HG03571 (cell line): Measurements from ENCODE around the gene FGF1.

Source experiments
- ATAC-seq: cut with Tn5 transposase; IDR thresholded peaks from one replicate; pipeline ENCODE4 v1.9.1; 2021; ENCODE audit not compliant: unreplicated experiment

Gene FGF1

DNA sequence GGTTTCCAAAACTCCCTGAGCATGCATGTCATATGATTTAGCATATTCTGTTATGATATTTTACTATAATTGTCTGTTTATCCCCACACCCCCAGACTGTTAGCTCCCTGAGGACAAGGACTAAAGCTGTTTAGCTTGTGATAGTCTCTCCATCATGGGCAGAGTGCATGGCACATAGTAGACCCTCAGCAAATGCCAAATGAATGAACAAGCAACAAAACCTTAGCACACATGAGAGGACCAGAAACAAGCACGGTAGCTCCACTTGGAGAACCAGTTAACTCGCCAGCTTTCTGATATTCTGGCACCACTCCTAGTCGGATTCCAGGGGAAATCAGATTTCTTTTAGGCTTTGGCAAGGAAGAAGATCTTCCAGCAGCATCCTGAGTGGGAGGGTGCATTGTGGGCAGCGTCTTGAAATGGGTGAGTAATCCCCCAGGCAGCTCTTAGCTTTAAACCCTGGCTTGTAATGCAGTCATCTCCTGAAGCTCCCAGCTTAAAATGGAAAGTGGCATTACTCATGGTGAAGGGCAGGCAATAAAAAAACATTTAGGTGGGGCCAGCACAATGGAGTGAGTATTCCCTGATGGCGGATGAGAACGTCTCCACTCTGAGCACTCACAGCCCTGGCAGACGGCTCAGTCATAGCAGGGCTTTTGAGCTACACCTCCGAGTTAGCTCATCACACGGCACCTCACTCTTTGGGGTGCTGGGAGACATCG, 41.1 kb downstream of the FGF1 start:
- ATAC-seq = no peak

DNA sequence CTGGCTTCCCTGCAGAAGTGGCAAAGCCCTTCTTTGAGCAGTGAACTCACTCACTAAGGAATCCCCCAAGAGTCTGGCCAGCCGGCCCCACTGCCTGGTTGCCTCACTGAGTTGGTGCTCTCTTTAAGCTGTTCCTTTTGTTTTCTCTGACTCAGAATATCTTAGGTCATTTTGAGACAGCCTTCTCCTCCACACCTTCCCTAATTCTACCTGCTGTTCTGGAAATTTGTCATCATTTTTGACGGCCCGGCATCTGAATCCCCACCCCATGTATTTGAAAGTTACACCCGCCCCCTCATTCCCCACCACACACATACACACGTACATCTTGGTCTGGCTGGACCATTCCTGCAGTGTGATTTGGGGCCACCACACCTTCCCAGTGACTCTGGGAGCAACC, 41.8 kb downstream of the FGF1 start:
- ATAC-seq = no peak

DNA sequence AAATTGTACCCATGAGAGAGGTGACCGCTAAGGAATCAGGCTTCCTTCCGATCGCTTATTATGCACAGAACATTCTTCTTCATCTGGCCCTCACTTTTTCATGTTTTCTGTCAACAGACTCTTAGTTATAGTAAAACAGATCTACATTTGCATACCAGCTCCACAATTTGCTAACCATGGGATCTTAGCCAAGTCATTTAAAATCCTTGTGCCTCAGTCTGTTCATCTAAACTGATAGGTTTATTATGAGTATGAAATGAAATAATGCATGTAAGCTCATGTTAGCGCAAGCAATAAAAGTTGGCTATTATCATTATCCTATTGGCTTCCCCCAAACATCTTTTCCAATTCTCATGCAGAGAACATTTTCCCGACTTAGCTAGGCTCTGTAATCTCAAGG, 42.3 kb downstream of the FGF1 start:
- no peak for ATAC-seq

GRCh38 chr5:142642427-142642826, 43.5 kb downstream of the FGF1 start:
- no peak for ATAC-seq

GRCh38 chr5:142641711-142642110, 44.2 kb downstream of the FGF1 start:
- ATAC-seq = no peak

- no peak for ATAC-seq
Observed at GRCh38 chr5:142640316-142641005, 45.4 kb downstream of the FGF1 start.

GRCh38 chr5:142639455-142639854, 46.4 kb downstream of the FGF1 start:
- no peak for ATAC-seq

DNA sequence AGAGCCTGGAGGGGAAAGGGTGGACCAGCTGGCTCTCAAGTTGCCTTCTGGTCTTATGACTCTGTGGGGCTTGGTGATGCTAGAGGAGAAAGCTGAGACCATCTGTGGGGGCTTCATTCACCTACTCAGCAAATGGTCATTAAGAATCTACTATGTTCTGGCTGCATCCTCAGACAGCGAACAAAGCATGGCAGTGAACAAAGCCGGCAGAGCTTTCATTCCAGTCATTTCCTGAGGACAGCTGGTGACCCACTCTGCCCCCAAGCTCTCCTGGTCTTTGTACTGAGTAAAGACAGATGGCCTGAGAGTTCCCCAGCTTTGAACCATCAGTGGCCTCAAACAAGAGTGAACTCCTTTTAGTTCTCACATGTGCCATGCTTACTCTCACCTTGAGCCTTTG, 48.0 kb downstream of the FGF1 start:
- ATAC-seq = no peak

- ATAC-seq = no peak
Observed at GRCh38 chr5:142636698-142637324, 49.1 kb downstream of the FGF1 start.

DNA sequence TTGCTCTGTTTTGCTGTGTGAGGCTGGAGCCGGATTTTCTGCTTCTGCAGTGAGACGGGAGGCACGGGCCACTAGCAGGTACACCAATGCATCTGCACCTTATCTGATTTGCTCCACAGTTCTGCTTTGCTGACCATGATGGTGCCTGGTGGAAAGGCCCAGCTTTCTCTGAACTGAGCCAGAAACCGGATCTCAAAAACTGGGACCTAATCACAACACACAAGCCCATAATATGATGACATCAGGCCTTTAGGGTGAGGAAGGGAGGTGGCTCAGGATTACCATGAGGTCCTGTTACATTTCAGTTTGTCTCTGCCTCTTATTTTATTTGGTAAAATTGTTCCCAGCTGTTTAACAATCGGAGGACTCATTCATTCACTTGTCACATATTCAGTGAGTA, 49.8 kb downstream of the FGF1 start:
- ATAC-seq = no peak

GRCh38 chr5:142634216-142635011, 51.5 kb downstream of the FGF1 start:
- no peak for ATAC-seq

DNA sequence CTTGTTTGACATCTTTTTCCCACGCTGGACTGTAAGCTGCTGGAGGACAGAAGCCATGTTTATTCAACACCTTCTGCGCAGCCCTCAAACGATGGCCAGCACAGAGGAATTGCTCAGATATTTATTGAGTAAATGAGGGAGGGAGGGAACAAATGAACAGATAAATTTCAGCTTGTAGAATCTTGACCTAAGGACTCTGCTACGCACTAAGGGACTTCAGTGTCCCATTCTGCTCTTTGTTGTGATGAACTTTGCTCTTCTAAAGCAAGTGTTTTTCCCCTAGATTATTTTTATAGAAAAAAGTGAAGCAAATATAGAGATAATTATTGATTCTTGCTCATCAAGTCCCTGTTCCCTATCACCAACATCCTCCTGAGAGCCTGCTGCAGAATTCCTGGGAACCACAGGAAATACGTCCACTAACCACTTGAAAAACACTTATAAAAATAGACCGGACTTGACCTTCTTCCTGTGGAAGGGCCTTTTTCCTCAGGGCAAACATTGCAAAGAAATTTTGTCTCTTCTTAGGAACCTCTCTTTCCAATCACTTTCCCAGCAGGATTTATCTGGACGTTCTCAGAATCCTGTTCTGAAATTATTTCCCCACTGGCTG, 54.9 kb downstream of the FGF1 start:
- ATAC-seq = no peak

DNA sequence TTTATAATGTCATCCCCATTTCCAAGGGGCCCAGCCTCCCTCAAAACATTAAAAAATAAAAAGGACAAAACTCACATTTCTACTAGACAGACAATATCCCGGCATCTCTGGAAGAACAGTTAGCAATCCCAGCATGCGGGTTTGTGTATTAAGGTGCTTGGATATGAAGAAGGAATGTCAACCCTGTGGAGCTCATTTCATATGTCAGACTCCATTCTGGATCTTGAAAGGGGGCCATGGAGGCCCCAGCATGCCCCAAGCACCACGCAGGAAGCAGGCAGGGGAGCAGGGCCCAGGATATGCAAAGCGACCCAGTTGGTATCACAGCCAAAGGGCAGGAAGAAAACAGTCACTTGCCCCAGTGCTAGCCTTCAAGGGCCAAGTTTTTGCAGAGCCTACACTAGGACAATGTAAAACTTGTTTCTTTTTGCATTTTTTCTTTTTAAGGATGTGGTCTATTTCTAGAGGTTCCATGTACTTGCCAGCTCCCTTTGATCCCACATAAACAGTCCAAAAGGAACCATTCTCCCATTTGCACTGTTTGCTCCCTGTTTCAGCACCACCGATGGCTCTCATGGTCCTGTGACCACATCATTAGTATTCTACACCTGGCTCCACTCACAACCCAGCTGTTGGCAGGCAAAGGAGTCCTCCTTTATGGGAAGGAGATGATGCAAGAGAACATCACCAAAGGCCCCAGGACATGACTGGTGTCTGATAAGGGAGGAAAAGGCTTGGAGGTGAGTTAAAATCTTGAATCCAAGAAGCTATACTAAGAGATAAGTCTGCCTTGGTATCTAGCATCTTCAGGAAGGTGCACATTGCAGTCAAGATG, 58.3 kb downstream of the FGF1 start:
- no peak for ATAC-seq

DNA sequence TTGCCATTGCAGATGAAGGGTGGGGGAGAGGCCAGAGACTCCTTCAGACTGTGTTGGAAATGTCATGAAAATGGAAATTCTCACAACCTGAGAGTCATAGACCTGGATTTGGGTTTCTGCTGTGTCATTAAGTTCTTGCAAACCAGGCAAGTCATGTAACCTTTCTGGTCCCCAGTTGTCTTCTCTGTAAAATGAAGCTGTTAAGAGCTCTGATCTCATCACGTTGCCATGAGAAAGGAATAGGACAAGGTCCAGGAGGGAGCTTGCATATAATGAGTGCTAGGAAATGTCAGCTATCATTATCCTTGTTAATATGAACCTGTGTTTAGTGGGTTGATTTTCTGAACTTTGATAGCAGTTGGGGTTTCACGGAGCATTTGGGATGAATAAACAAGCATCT, 59.1 kb downstream of the FGF1 start:
- no peak for ATAC-seq

DNA sequence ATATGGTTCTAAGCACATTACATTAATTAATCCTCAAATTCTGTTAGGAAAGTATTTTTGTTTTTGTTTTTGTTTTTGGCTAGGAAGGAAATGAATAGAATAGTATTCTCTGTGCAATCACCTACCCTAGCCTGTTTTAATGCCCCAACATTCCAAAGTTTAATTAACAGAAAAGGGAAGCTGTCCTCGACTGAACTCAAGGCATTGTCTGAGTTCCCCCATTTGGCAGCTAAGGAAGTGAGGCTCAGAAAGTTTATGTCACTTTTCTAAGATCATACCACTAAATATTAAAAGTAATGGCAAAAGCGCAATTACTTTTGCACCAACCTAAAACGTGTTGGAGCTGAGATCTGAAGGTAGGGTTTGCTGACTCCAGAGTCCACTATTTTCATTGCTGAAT, 59.8 kb downstream of the FGF1 start:
- no peak for ATAC-seq

GRCh38 chr5:142621227-142621626, 64.7 kb downstream of the FGF1 start:
- ATAC-seq = no peak

GRCh38 chr5:142619815-142620214, 66.1 kb downstream of the FGF1 start:
- no peak for ATAC-seq

GRCh38 chr5:142618130-142618523, 67.8 kb downstream of the FGF1 start:
- ATAC-seq = no peak

- ATAC-seq = no peak
Observed at GRCh38 chr5:142617416-142618129, 68.3 kb downstream of the FGF1 start.

GRCh38 chr5:142615948-142616347, 69.9 kb downstream of the FGF1 start:
- no peak for ATAC-seq
